Central memory CD8-positive, alpha-beta T cell (primary cell): ENCODE measurements around the gene SURF4.
A peak's percentile ranks its signal among the peaks of the same experiment; 100 is the strongest.
"Not testable (repeated sequence)": the region's sequence is repeated elsewhere in the genome, so short reads cannot be mapped to it uniquely, and the experiment has no call there.

Experiments used
- ATAC-seq: fragments of 150-1000 bp; cut with Tn5 transposase; replicated peaks from 2 replicates; pipeline ENCODE4 v1.10.0; 2022; ENCODE audit warnings: mild to moderate bottlenecking, moderate FRiP score, moderate number of reproducible peaks; ENCODE audit not compliant: poor library complexity, severe bottlenecking; ENCODE audit errors: extremely low read depth
- DNase-seq, 2 donors: peaks; one replicate each; pipeline ENCODE4 v3.0.0; 2021; ENCODE audit warnings: low spot score in 2 of 2
- H3K27ac Mint-ChIP-seq: one replicate; pipeline ENCODE4 v1.8.0; 2022; ENCODE audit warnings: low read depth, mild to moderate bottlenecking, moderate library complexity, mixed read lengths
- H3K27me3 Mint-ChIP-seq: one replicate; pipeline ENCODE4 v1.8.0; 2022; ENCODE audit warnings: mixed read lengths
- H3K36me3 Mint-ChIP-seq: one replicate; pipeline ENCODE4 v1.8.0; 2022; ENCODE audit warnings: mild to moderate bottlenecking, moderate library complexity, mixed read lengths; ENCODE audit not compliant: insufficient read depth
- H3K4me1 Mint-ChIP-seq: one replicate; pipeline ENCODE4 v1.8.0; 2022; ENCODE audit warnings: mixed read lengths
- H3K4me3 Mint-ChIP-seq: one replicate; pipeline ENCODE4 v1.8.0; 2022; ENCODE audit warnings: mild to moderate bottlenecking, moderate library complexity, mixed read lengths
- H3K9me3 Mint-ChIP-seq: one replicate; pipeline ENCODE4 v1.8.0; 2022; ENCODE audit warnings: mixed read lengths

The SURF4 gene

GRCh38 chr9:133331641-133332380, 44.0 kb downstream of the SURF4 start:
- ATAC-seq (no peak), DNase-seq (no peak)
- Mint-ChIP-seq H3K4me1 (peaks cover 34% of the 10 kb centered on the region), H3K9me3 (no peaks in the 10 kb centered on the region), H3K4me3 (no peak overlapping the region), H3K27me3 (no peaks in the 10 kb centered on the region), H3K27ac (peak overlapping the region; percentile 65), H3K36me3 (peaks cover 33% of the 10 kb centered on the region)

DNA sequence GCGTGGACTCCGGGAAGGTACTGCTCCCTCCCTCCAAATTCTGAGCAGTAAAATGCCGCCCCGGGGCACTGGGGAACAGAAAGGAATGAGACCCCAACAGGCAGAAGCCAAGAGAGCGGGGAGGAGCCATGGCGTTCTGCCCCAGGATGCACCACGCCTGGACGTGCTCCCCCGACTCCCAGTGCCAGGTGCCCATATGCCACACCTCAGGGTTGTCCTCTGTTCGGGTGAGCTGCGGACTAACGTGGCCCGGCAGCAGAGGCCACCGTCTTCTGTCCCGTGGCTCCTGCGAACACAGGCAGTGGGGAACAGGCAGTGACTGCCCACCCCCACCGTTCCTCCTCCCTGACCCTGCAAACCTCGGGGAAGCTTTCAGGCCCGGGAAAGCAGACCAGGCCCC, 44.6 kb downstream of the SURF4 start:
- Mint-ChIP-seq H3K27ac (peak overlapping the region; percentile 1), H3K4me1 (peaks cover 31% of the 10 kb centered on the region), H3K9me3 (no peaks in the 10 kb centered on the region), H3K27me3 (no peaks in the 10 kb centered on the region), H3K36me3 (peaks cover 31% of the 10 kb centered on the region), H3K4me3 (no peak overlapping the region)
- DNase-seq (no peak), ATAC-seq (no peak)

DNA sequence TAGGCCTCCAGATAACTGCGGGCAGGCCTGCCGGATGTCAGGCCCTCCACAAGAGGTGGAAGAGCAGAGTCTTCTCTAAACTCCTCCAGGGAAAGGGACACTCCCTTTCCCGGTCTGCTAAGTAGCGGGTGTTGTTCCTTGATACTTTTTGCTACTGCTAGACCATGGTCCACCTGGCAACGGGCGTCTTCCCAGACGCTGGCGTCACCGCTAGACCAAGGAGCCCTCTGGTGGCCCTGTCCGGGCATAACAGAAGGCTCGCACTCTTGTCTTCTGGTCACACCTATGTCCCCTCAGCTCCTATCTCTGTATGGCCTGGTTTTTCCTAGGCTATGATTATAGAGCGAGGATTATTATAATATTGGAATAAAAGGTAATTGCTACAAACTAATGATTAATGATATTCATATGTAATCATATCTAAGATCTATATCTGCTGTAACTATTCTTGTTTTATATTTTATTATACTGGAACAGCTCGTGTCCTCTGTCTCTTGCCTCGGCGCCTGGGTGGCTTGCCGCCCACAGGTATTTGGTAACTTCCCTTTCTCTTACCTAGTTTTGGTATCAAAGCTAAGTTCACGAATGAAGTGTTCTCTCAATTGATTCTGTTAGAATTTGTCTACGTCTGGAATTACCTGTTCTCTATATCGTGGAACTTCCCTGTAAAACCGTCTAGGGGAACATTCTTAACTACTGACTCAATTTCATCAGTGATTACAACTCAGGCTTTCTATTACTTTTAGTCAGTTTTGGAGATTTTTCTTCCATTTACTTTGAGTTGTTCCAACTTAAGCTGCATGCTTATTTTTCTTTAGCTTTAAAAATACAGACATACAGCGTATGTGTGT, 46.3 kb downstream of the SURF4 start:
- H3K9me3 Mint-ChIP-seq, H3K27ac Mint-ChIP-seq, H3K4me3 Mint-ChIP-seq, H3K27me3 Mint-ChIP-seq, ATAC-seq, DNase-seq: not testable (repeated sequence)
- H3K36me3 Mint-ChIP-seq, result peaks cover 24% of the 10 kb centered on the region
- peaks cover 18% of the 10 kb centered on the region for H3K4me1 Mint-ChIP-seq

- H3K27me3 Mint-ChIP-seq, result no peaks in the 10 kb centered on the region
- peaks cover 10% of the 10 kb centered on the region for H3K4me1 Mint-ChIP-seq
- DNase-seq (no peak), ATAC-seq (no peak)
- H3K9me3 Mint-ChIP-seq, result no peaks in the 10 kb centered on the region
- H3K27ac Mint-ChIP-seq, result peak overlapping the region; percentile 29
- H3K4me3 Mint-ChIP-seq, result no peak overlapping the region
- peaks cover 18% of the 10 kb centered on the region for H3K36me3 Mint-ChIP-seq
These were observed 47.9 kb downstream of the SURF4 start for GRCh38 chr9:133327834-133328484.

- H3K4me1 Mint-ChIP-seq, DNase-seq, H3K9me3 Mint-ChIP-seq, ATAC-seq, H3K27me3 Mint-ChIP-seq, H3K27ac Mint-ChIP-seq, H3K4me3 Mint-ChIP-seq: not testable (repeated sequence)
- H3K36me3 Mint-ChIP-seq, result peaks cover 12% of the 10 kb centered on the region
These were observed 48.8 kb downstream of the SURF4 start for GRCh38 chr9:133327021-133327420.

DNA sequence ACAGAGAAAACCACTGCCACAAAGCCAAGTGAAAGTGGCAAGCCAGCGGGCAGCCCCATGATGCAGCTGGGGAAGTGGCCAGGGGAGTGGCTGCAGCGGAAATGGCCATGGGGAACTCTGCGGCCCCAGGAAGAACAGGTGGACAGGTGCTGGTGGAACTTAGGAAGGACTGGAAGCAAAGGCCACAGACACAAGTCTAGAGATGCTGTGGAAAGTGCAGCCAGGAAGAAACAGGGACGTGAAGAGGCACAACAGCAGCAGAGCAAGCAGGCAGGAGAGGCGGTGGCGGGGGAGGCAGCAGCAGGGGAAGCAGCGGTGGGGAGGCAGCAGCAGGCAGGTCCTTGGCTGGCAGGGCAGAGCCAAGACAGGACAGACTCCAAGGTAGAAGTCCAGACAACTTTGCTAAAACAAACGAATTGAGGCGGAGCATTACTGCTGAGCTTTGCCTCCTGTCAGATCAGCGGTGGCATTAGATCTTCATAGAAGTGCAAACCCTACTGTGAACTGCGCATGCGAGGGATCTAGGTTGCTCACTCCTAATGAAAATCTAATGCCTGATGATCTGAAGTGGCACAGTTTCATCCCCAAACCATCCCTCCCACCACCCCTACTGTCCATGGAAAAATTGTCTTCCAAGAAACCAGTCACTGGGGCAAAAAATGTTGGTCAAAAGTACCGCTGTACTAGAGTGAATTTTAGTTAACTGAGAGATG, 51.7 kb downstream of the SURF4 start:
- no peak for DNase-seq
- Mint-ChIP-seq H3K4me1 (peaks cover 9% of the 10 kb centered on the region), H3K27ac (no peak overlapping the region), H3K27me3 (peaks cover 8% of the 10 kb centered on the region), H3K36me3 (no peaks in the 10 kb centered on the region), H3K4me3 (no peak overlapping the region), H3K9me3 (no peaks in the 10 kb centered on the region)
- ATAC-seq, result no peak

DNA sequence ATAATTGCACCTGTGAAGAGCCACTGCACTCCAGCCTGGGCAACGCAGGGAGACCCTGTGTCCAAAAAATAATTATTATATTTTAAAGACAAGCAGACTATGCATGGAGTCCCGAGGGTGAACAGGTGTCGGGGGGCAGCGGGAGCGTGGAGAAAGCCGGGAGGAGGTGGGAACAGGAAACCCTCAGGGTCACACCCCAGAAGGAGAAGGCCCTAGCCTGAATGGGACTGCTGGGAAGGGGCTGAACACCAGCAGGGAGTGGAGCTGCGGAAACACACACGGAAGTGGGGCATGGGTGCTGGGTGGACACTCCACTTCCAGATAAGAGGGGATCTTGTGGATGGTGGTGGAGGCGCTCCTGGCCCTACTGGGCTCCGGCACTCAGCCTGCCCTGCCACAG, 52.6 kb downstream of the SURF4 start:
- ATAC-seq (no peak), DNase-seq (no peak)
- Mint-ChIP-seq H3K4me1 (peaks cover under 1% of the 10 kb centered on the region), H3K27ac (no peak overlapping the region), H3K4me3 (no peak overlapping the region), H3K36me3 (no peaks in the 10 kb centered on the region), H3K9me3 (no peaks in the 10 kb centered on the region), H3K27me3 (peaks cover 9% of the 10 kb centered on the region)

- H3K4me3 Mint-ChIP-seq, result no peak overlapping the region
- no peaks in the 10 kb centered on the region for H3K9me3 Mint-ChIP-seq
- no peak for ATAC-seq
- DNase-seq, result no peak
- H3K27ac Mint-ChIP-seq, result peak overlapping the region; percentile 64
- H3K36me3 Mint-ChIP-seq, result no peaks in the 10 kb centered on the region
- no peaks in the 10 kb centered on the region for H3K4me1 Mint-ChIP-seq
- H3K27me3 Mint-ChIP-seq, result peaks cover 14% of the 10 kb centered on the region
These were observed 53.2 kb downstream of the SURF4 start for GRCh38 chr9:133322701-133323100.

DNA sequence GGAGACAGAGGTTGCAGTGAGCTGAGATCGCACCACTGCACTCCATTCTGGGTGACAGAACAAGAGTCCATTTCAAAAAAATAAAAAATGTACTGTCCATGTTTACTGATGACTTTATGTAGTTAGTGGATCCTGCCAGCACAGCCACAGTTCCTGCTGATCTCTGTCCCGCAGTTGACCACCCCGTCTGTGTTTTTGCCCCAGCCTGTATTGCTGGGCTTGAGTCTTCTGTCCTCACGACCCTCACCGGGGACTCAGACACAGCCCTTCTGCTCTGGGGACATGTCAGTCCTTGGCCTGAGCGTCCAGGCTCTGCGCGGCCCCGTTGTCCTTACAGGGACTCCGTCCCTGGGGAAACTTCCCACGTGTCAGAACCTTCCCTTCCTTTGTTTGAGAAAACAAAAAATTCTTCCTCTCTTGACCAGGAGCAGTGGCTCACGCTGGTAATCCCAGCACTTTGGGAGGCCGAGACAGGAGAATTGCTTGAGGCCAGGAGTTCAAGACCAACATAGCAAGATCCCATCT, 54.4 kb downstream of the SURF4 start:
- Mint-ChIP-seq H3K4me3 (no peak overlapping the region), H3K36me3 (no peaks in the 10 kb centered on the region), H3K27me3 (peaks cover 26% of the 10 kb centered on the region), H3K27ac (no peak overlapping the region), H3K4me1 (no peaks in the 10 kb centered on the region), H3K9me3 (no peaks in the 10 kb centered on the region)
- ATAC-seq, result no peak
- no peak for DNase-seq

DNA sequence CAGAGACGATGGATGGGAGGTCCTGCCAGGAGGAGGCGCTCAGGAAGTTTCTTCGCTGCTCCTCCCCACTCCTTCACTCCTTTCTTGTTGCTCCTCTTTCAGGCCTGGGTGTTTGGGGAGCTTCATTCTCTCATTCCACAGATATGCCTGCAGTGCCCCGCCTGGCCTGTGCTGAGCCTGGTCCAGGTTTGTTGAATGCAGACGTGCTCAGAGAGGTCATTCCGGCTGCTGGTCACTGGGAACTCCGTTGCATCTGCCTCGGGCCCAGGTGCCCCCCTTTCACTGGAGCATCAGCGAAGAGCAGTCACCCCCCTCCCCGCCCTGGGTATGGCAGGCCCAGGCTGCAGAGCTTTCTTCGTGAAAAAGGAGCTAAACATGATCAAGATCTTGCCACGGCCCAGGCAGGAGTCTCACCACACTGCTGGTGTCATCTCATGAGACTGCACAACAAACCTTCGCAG, 55.4 kb downstream of the SURF4 start:
- H3K36me3 Mint-ChIP-seq, result no peaks in the 10 kb centered on the region
- H3K27ac Mint-ChIP-seq, result no peak overlapping the region
- H3K4me1 Mint-ChIP-seq, result no peaks in the 10 kb centered on the region
- H3K27me3 Mint-ChIP-seq, result peaks cover 29% of the 10 kb centered on the region
- DNase-seq (no peak), ATAC-seq (no peak)
- no peak overlapping the region for H3K4me3 Mint-ChIP-seq
- H3K9me3 Mint-ChIP-seq, result no peaks in the 10 kb centered on the region

GRCh38 chr9:133317551-133317950, 58.3 kb downstream of the SURF4 start:
- not testable (repeated sequence) for ATAC-seq, H3K9me3 Mint-ChIP-seq, H3K36me3 Mint-ChIP-seq, DNase-seq, H3K27ac Mint-ChIP-seq, H3K4me1 Mint-ChIP-seq, H3K4me3 Mint-ChIP-seq
- H3K27me3 Mint-ChIP-seq, result peaks cover 29% of the 10 kb centered on the region

GRCh38 chr9:133315997-133316396, 59.9 kb downstream of the SURF4 start:
- ATAC-seq (no peak), DNase-seq (no peak)
- no peaks in the 10 kb centered on the region for H3K4me1 Mint-ChIP-seq
- no peaks in the 10 kb centered on the region for H3K9me3 Mint-ChIP-seq
- H3K27me3 Mint-ChIP-seq, result peaks cover 21% of the 10 kb centered on the region
- H3K4me3 Mint-ChIP-seq, result no peak overlapping the region
- H3K27ac Mint-ChIP-seq, result no peak overlapping the region
- no peaks in the 10 kb centered on the region for H3K36me3 Mint-ChIP-seq
